ENCODE data around the gene DNM1. TPM values are rescaled to one million over a fixed set of nuclear protein-coding genes. Genes with fewer than 3 reads are reported as not detected.

The DNM1 gene
- polyA plus RNA-seq, 3 donors, result 0.05 to 4.9 (median 0.56) TPM

DNA sequence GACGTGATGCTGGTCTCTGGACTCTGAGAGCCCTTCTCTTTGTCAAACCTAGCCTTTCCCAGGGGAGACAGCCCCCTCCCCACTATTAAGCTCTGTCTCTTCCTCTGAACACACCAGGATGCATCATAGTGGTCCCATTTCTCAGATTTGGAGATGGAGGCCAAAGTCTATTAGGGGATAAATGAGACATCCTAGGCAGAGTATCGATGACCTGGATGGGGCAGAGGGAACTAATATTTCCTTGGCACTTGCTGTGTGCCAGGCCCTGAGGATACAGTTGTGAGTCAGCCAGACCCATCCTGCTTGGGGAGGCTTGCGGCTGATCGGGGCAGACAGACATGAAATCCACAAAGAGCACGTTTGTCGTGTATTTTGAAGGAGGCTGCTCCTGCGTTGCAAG, 5.2 kb downstream of the DNM1 start:
- H3K79me2 ChIP-seq (ENCODE audit: insufficient read depth, low read length), result no peaks in the 10 kb centered on the region
- no peaks in the 10 kb centered on the region for H3K9me3 ChIP-seq (replicated peaks in 1 of 2; ENCODE audit: control insufficient read depth in 1 of 2, insufficient read depth in 1 of 2, low read length in 2 of 2)
- Mint-ChIP-seq H3K36me3 (no peaks in the 10 kb centered on the region), H3K4me1 (peaks cover 19% of the 10 kb centered on the region), H3K27ac (peak overlapping the region in 1 of 7 donors; percentile 30), H3K27me3 (ENCODE audit: low read depth in 3 of 3) (peaks cover 15 to 38% (median 29%) of the 10 kb centered on the region in 3 donors), H3K9me3 (peaks cover 0 to 8% (median 0%) of the 10 kb centered on the region in 7 donors), H3K4me3 (no peak overlapping the region)
- no peaks in the 10 kb centered on the region for H4K20me1 ChIP-seq (ENCODE audit: insufficient read depth, low read length)
- no peak overlapping the region for H3K4me3 ChIP-seq (replicated peaks in 1 of 3; ENCODE audit: low read depth in 2 of 3, low read length in 3 of 3)
- H3K36me3 ChIP-seq (replicated peaks in 1 of 2; ENCODE audit: control insufficient read depth in 1 of 2, insufficient read depth in 2 of 2, low read length in 2 of 2), result no peaks in the 10 kb centered on the region
- H3K27ac ChIP-seq (ENCODE audit: low read depth in 1 of 2, low read length in 2 of 2), result no peak overlapping the region
- intact Hi-C loops (cut with micrococcal nuclease), result no loop called here
- WGBS (ENCODE audit: insufficient coverage), result 98% methylated on average over 7 of the region's 7 CpGs
- peaks cover 13 to 23% of the 10 kb centered on the region in 2 donors for H3K4me1 ChIP-seq (ENCODE audit: control insufficient read depth in 1 of 2, insufficient read depth in 2 of 2, low read length in 2 of 2)
- peaks cover 0 to 18% of the 10 kb centered on the region in 2 donors for H3K27me3 ChIP-seq (ENCODE audit: control insufficient read depth in 2 of 2, insufficient read depth in 2 of 2, low read length in 2 of 2)
- H3K4me2 ChIP-seq (replicated peaks; ENCODE audit: extremely low read depth, low read length, poor library complexity, severe bottlenecking), result no peak overlapping the region
- no peak overlapping the region for H3K9ac ChIP-seq (ENCODE audit: insufficient read depth, low read length, poor library complexity, severe bottlenecking)
- no peak for DNase-seq
- H2AFZ ChIP-seq (ENCODE audit: insufficient read depth, low read depth, low read length, poor library complexity, severe bottlenecking), result no peak overlapping the region
- TF ChIP-seq, protein P1, sequence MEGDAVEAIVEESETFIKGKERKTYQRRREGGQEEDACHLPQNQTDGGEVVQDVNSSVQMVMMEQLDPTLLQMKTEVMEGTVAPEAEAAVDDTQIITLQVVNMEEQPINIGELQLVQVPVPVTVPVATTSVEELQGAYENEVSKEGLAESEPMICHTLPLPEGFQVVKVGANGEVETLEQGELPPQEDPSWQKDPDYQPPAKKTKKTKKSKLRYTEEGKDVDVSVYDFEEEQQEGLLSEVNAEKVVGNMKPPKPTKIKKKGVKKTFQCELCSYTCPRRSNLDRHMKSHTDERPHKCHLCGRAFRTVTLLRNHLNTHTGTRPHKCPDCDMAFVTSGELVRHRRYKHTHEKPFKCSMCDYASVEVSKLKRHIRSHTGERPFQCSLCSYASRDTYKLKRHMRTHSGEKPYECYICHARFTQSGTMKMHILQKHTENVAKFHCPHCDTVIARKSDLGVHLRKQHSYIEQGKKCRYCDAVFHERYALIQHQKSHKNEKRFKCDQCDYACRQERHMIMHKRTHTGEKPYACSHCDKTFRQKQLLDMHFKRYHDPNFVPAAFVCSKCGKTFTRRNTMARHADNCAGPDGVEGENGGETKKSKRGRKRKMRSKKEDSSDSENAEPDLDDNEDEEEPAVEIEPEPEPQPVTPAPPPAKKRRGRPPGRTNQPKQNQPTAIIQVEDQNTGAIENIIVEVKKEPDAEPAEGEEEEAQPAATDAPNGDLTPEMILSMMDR (IDR thresholded peaks at IDR 0.05), result no peak

DNA sequence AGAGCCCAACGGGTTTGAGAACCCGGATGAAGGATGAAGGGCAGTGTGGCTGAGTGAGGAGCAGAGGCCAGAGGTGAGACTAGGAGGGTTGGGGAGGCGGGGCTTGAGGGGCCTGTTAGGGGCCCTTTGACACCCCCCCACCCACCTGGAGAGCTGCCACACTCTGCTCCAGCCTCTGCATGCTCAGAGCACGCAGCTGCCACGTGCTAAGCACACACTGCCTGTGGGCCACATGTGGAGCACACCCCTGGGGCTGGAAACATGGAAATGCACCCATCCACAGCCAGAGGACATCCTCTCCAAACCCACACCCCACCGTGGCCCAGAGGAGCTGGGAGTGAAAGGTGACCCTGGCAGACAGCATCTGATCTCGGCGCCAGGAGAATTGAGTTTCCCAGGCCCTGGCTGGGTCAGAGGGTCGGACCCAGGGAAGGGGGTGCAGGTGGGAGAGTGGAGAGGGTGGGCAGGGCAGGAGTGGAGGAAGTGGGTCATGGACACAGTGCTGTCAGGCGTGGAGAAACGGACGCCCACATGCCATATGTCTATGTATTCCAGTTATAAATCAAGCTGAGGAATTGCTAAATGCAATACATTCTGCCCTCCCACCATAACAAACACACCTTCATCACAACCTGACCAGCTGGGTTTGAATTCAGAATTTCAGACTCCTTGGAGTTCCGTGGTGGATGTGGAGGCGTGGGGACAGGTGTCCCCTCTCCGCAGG, 5.9 kb downstream of the DNM1 start:
- no peak overlapping the region for H3K4me3 ChIP-seq (replicated peaks in 1 of 3; ENCODE audit: low read depth in 2 of 3, low read length in 3 of 3)
- intact Hi-C loops (cut with micrococcal nuclease), result no loop called here
- peaks cover 16% of the 10 kb centered on the region for H3K4me1 Mint-ChIP-seq
- H3K36me3 Mint-ChIP-seq, result no peaks in the 10 kb centered on the region
- H3K27me3 ChIP-seq (ENCODE audit: control insufficient read depth in 2 of 2, insufficient read depth in 2 of 2, low read length in 2 of 2), result peaks cover 0 to 13% of the 10 kb centered on the region in 2 donors
- H3K27ac ChIP-seq (ENCODE audit: low read depth in 1 of 2, low read length in 2 of 2), result no peak overlapping the region
- no peaks in the 10 kb centered on the region for H3K36me3 ChIP-seq (replicated peaks in 1 of 2; ENCODE audit: control insufficient read depth in 1 of 2, insufficient read depth in 2 of 2, low read length in 2 of 2)
- peaks cover 0 to 8% (median 0%) of the 10 kb centered on the region in 7 donors for H3K9me3 Mint-ChIP-seq
- H3K4me1 ChIP-seq (ENCODE audit: control insufficient read depth in 1 of 2, insufficient read depth in 2 of 2, low read length in 2 of 2), result peaks cover 8 to 16% of the 10 kb centered on the region in 2 donors
- no peak overlapping the region for H3K4me2 ChIP-seq (replicated peaks; ENCODE audit: extremely low read depth, low read length, poor library complexity, severe bottlenecking)
- no peaks in the 10 kb centered on the region for H3K9me3 ChIP-seq (replicated peaks in 1 of 2; ENCODE audit: control insufficient read depth in 1 of 2, insufficient read depth in 1 of 2, low read length in 2 of 2)
- H3K4me3 Mint-ChIP-seq, result no peak overlapping the region
- TF ChIP-seq, protein P1 (IDR thresholded peaks at IDR 0.05), result no peak
- H3K79me2 ChIP-seq (ENCODE audit: insufficient read depth, low read length), result no peaks in the 10 kb centered on the region
- 100% methylated on average over 3 of the region's 15 CpGs for WGBS (ENCODE audit: insufficient coverage)
- H2AFZ ChIP-seq (ENCODE audit: insufficient read depth, low read depth, low read length, poor library complexity, severe bottlenecking), result no peak overlapping the region
- H3K9ac ChIP-seq (ENCODE audit: insufficient read depth, low read length, poor library complexity, severe bottlenecking), result no peak overlapping the region
- no peak for DNase-seq
- H3K27me3 Mint-ChIP-seq (ENCODE audit: low read depth in 3 of 3), result peaks cover 15 to 33% (median 25%) of the 10 kb centered on the region in 3 donors
- no peak overlapping the region for H3K27ac Mint-ChIP-seq
- no peaks in the 10 kb centered on the region for H4K20me1 ChIP-seq (ENCODE audit: insufficient read depth, low read length)
